GM21576 (cell line): ENCODE data around the gene PLTP.

Source experiments
- ATAC-seq: cut with Tn5 transposase; IDR thresholded peaks from one replicate; pipeline ENCODE4 v1.9.1; 2021; ENCODE audit warnings: mild to moderate bottlenecking, moderate library complexity; ENCODE audit not compliant: unreplicated experiment

PLTP gene

GRCh38 chr20:45850926-45851325 lies 61.0 kb downstream of the PLTP start:
- no peak for ATAC-seq

GRCh38 chr20:45850238-45850637 lies 61.7 kb downstream of the PLTP start:
- no peak for ATAC-seq

GRCh38 chr20:45848969-45849582 lies 62.9 kb downstream of the PLTP start:
- no peak for ATAC-seq
